ENCODE results near the gene OSBPL3. TPM values are rescaled to one million over a fixed set of nuclear protein-coding genes. Genes with fewer than 3 reads are reported as not detected.

The OSBPL3 gene
- total RNA-seq, 4 donors from 2014 or later = 3.2 to 11.4 (median 6.4) TPM

DNA sequence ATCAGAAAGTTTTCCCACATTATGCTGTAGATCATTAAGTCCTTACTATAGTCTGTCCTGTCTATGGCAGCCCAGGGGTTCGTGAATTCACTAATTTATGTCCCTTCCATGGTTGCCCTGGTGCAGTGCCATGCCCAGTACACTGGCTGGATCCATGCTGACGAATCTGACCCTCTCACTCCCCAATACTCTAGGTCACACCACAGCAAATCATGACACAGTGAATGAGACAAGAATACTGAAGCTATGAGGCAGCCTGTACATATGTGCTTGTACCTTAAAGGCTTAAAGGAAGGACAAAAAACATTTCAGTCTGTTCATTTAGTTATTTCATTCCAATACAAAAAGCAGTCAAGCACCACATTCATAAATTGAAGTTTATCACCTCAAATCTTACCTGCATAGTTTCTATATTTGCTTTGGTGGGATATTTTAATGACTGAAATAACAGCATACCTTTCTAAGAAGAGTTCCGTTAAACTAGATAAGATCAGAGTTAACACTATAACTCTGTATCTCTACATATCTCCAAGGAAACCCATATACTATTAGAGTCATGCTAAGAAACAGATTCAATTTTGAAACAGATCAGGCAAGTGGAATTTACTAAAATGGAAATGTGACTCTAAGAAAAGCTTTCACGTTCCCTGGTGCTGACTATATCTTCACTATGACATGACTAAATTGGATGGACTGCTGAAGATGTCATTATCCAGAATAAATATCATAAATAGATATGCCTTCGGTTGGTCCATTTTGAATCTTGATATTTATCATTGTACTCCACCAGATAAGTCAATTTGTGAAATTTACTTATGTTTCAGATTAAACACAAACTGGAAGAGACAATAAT lies 36.7 kb downstream of the OSBPL3 start:
- TF ChIP-seq EP300 (IDR thresholded peaks at IDR 0.05) = no peak
- TF ChIP-seq, protein P1, sequence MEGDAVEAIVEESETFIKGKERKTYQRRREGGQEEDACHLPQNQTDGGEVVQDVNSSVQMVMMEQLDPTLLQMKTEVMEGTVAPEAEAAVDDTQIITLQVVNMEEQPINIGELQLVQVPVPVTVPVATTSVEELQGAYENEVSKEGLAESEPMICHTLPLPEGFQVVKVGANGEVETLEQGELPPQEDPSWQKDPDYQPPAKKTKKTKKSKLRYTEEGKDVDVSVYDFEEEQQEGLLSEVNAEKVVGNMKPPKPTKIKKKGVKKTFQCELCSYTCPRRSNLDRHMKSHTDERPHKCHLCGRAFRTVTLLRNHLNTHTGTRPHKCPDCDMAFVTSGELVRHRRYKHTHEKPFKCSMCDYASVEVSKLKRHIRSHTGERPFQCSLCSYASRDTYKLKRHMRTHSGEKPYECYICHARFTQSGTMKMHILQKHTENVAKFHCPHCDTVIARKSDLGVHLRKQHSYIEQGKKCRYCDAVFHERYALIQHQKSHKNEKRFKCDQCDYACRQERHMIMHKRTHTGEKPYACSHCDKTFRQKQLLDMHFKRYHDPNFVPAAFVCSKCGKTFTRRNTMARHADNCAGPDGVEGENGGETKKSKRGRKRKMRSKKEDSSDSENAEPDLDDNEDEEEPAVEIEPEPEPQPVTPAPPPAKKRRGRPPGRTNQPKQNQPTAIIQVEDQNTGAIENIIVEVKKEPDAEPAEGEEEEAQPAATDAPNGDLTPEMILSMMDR (IDR thresholded peaks at IDR 0.05) = no peak
- H3K4me1 ChIP-seq = no peaks in the 10 kb centered on the region
- H3K27me3 ChIP-seq = no peaks in the 10 kb centered on the region
- no peaks in the 10 kb centered on the region for H3K9me3 ChIP-seq
- 83 to 92% methylated on average over 5 of the region's 5 CpGs for WGBS, 2 donors (ENCODE audit: low coverage in 1 of 2)
- ATAC-seq = no peak
- no peak overlapping the region for H3K4me3 ChIP-seq
- H3K27ac ChIP-seq = no peak overlapping the region
- H3K36me3 ChIP-seq = no peaks in the 10 kb centered on the region

DNA sequence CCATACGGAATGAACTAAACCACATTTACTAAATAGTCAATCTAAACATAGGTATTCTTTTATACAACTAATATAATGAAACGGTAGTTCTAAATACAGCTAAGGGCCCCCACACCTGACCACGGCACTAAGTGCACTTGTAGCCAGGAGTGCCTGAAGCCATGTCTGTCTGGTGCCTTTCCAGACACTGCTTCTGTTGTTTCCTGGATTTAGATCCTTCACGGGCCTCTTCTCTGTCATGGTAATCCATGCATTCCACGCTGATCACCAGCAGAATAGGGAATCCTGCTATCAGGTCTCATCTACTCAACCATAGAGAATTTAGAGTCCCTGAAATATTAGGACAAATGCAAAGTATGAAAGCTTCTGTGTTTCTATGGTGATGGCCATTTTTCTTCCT lies 37.8 kb downstream of the OSBPL3 start:
- no peak overlapping the region for H3K4me3 ChIP-seq
- no peaks in the 10 kb centered on the region for H3K36me3 ChIP-seq
- WGBS, 2 donors (ENCODE audit: low coverage in 1 of 2) = 82 to 85% methylated on average over 4 to 5 of the region's 5 CpGs
- H3K27me3 ChIP-seq = no peaks in the 10 kb centered on the region
- H3K4me1 ChIP-seq = no peaks in the 10 kb centered on the region
- no peak for ATAC-seq
- no peak overlapping the region for H3K27ac ChIP-seq
- H3K9me3 ChIP-seq = no peaks in the 10 kb centered on the region
- TF ChIP-seq POLR2AphosphoS5 (IDR thresholded peaks at IDR 0.05) (no peak), POLR2A (IDR thresholded peaks at IDR 0.05) (no peak), EP300 (IDR thresholded peaks at IDR 0.05) (no peak)
- TF ChIP-seq, protein P1 (IDR thresholded peaks at IDR 0.05) = no peak

DNA sequence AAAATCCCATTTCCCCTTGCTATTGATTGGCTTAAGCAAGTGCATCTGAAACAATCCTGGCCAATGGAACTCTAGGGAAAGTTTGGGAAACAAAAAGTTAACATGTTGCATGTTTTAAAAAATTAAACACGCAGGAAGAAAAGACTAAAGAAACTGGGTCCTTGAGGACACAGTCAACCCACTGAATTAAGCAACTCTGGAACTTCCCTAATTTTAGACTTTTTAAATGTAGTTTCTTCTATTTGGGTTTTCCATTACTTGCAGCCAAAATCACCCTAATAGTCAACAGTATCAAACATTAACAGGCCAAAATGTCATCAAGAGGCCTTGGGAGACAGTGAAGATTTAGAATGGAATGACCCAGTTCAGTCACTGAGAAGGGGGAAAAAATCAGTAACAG lies 40.6 kb downstream of the OSBPL3 start:
- WGBS, 2 donors (ENCODE audit: low coverage in 1 of 2) = 53% methylated on average over 1 of the region's 1 CpG; no CpG with 5 or more reads in 1 of the 2 donors
- TF ChIP-seq, protein P1 (IDR thresholded peaks at IDR 0.05) = no peak
- TF ChIP-seq POLR2AphosphoS5 (IDR thresholded peaks at IDR 0.05) (no peak), EP300 (IDR thresholded peaks at IDR 0.05) (no peak), POLR2A (IDR thresholded peaks at IDR 0.05) (no peak)

DNA sequence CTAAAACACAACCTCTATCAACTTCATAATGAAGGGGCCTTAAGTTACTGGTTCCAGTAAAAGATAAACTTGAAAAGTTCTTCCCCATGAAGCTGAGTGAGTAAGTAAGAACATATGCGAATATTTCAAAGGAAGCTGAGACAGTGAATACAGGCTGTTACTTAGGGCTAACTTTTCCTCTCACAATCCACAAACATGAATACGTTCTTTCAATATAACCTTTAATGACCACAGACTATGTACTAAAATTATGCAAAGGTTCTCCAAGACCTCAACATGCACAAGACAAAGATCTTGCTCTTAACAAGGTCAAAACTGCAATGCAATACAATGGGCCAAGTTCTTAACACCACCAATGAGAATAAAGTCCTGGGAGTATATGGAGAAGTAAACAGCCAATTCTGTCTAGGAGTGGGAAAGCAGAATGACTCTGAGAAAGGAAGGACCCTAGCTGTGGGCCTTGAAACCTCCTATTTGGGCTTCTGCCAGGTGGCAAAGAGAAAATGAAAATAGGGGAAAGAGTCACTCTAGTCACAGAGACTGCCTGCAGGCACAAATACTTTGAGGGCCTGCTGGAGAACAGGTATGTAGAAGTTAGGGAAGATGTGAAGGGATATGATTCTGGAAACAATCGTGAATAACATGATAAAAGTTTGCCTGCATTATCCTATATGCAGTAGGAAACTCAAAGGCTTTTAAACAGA lies 43.7 kb downstream of the OSBPL3 start:
- Histone ChIP-seq H3K36me3 (no peaks in the 10 kb centered on the region), H3K27ac (no peak overlapping the region), H3K4me1 (no peaks in the 10 kb centered on the region), H3K9me3 (no peaks in the 10 kb centered on the region), H3K4me3 (no peak overlapping the region), H3K27me3 (no peaks in the 10 kb centered on the region)
- TF ChIP-seq EP300 (IDR thresholded peaks at IDR 0.05) = no peak
- TF ChIP-seq POLR2A (IDR thresholded peaks at IDR 0.05) = no peak
- TF ChIP-seq, protein P1 (IDR thresholded peaks at IDR 0.05) = no peak
- no peak for TF ChIP-seq POLR2AphosphoS5 (IDR thresholded peaks at IDR 0.05)
- 75 to 76% methylated on average over 3 of the region's 3 CpGs for WGBS, 2 donors (ENCODE audit: low coverage in 1 of 2)
- no peak for ATAC-seq

More for the DNA sequence above, 40.6 kb downstream of the OSBPL3 start:
- Histone ChIP-seq H3K9me3 (no peaks in the 10 kb centered on the region), H3K4me3 (no peak overlapping the region), H3K36me3 (no peaks in the 10 kb centered on the region), H3K27me3 (no peaks in the 10 kb centered on the region), H3K27ac (no peak overlapping the region), H3K4me1 (no peaks in the 10 kb centered on the region)
- no peak for ATAC-seq

Measured in gastroesophageal sphincter (tissue), 4 donors.